Ramos (cell line): ENCODE data around the gene RFXAP.

Experiments used
- in situ Hi-C: fragments of 300-500 bp; cut with MboI; formaldehyde crosslinking; loops from one replicate; pipeline ENCODE4 v1.14.3; 2022; ENCODE audit warnings: low sequenced_read_pairs; ENCODE audit not compliant: unreplicated experiment

Gene RFXAP

DNA sequence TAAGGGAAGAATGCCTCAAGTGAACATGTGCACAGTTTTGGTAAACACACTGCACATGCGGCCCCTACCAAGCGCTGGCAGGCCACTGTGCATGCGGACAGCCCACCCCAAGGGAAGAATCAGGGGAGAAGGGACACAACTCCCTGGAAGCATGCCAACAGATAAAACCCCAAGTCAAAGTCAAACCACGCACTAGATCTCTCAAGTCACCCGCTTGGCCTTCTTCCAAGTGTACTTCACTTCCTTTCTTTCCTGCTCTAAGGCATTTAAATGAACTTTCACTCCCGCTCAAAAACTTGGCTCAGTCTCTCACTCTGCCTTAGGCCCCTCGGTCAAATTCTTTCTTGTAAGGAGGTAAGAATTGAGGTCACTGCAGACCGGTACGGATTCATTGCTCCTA lies 4.6 kb upstream of the RFXAP start:
- in situ Hi-C loops = no loop called here

DNA sequence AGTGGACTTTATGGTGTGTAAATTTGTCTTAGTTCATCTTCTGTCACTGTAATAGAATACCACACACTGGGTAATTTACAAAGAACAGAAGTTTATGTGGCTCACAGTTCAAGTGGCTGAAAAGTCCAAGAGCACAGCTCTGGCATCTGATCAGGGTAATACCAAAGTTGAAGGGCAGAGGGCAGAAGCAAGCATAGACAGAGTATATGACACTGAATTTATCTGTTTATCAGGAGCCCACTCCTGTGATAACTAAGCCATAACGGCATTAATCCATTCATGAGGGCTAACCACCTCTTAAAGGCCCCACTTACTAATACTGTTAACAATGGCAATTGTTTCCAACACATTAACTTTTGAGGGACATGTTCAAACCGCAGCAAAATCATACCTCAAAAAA lies 4.0 kb upstream of the RFXAP start:
- in situ Hi-C loops = no loop called here

DNA sequence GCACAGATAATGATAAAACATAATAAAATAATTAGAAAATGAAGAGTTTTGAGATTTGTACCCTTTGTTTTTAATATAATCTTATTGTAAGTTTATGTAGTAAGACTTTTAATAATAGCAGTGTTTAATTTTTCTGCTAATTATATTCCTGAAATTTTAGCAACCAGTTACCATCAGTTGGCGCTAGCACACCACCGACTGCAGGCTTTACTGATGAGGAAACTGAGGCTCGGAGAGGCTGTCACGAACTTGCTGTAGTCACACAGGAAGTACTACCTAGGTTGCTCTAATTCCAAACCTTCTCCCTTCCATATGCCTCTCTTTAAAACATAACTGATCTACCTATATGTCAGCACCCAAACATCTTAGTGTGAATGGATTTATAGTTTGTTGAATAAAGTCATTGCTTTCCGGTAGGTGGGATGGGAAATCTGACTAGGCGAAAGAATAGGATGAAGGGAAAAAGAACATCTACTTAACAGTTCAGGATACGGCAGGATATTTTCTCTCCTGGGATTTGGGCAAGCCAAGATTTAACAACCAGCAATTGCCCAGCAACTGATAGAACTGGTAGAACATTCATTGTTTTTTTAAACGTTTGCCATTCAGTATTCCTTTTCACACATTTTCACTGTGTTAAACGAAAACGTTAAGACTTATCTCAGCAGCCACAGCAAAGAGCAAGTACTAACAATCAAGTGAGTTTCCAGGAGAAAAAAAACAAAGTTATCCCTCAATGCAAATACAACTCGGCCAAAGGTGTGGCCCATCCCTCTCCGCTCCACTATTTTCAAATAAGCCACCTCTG lies 822 bp upstream of the RFXAP start:
- in situ Hi-C loops = no loop called here

GRCh38 chr13:36819739-36820090 lies 693 bp downstream of the RFXAP start:
- in situ Hi-C loops = no loop called here

DNA sequence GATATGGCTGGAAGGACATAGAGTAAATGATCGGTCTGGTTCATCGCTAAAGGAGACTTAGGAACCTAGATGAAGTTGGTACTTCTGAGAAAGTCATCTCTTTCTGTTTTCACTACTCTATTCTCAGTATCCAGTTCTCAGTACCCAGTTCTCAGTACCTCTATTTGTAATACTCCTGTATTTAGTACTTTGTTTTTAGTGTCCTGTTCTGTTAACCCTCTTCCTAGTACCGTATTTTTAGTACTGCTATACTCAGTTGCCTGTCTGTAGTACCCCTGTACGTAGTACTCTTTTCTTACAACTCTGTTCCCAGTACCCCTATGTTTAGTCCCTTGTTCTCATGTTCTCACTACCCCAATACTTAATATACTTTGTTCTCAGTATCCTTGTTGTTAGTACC lies 1.2 kb downstream of the RFXAP start:
- in situ Hi-C loops = no loop called here

DNA sequence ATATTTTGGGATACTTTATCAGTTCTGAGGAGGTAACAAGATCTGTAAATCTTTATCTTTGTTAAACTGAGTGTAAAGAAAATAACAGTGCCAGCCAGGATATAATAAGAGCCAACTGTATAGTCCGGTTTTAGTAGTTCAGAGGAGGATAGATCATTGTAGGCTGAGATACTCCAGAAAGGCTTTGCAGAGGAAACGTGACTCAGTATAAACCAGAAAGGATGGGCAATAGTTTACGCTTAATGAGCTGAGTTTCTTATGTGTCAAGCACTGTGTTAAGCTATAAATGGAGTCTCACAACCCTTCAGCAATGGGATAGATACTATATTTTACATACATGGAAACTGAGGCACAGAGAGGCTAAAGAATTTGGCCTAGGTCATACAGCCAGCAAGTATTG lies 3.8 kb downstream of the RFXAP start:
- in situ Hi-C loops = no loop called here

DNA sequence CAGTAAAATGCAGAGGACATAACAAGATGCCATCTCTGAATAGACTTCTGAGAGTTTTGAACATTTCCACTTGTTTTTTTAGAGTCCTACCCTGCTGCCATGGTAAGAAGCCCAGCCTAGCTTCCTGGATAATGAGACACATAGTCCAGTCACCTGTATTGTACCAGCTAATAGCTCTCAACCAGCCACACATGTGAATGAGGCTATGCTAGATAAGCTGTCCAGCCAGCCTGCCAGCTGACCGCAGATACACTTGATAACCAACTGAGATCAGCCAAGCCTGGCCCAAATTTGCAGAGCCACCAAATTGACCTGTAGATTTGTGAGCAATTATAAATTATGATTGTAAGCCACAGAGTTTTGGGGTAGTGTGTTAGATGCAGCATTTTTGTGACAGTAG lies 10.7 kb downstream of the RFXAP start:
- in situ Hi-C loops = no loop called here

DNA sequence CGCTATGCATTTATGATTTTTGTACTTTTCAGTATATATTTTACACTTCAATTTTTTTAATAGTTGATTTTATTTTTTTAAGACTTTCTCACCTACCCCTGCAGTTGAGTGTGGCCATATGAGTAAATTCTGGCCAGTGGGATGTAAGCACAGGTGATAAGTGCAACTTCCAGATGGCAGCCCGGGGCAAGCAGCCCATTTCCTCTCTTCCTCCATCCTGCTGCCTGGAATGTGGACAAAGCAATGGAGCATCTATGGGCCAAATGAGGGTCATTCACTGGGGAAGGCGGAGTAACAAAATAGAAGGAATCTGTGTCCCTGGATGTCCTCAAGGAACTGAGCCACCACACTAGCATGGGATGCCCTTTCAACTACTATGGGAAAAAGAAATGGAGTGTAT lies 12.3 kb downstream of the RFXAP start:
- in situ Hi-C loops = no loop called here

DNA sequence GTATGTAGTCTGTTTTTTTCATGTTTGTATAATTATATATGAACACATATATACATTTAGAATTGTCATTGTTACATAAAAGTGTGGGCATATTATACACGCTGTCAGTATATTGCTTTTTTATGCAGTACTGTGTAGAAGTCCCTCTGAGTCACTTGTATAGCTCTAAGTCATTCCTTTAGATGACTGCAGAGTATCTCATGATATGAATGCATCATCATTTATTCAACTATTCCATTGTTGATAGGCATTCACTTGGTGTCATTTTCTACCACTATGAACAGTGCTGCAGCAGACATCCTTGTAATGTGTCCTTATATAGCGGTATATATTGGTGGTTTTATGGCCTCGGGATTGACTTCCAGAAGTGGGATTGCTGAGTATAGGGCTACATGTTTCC lies 15.3 kb downstream of the RFXAP start:
- in situ Hi-C loops = no loop called here

DNA sequence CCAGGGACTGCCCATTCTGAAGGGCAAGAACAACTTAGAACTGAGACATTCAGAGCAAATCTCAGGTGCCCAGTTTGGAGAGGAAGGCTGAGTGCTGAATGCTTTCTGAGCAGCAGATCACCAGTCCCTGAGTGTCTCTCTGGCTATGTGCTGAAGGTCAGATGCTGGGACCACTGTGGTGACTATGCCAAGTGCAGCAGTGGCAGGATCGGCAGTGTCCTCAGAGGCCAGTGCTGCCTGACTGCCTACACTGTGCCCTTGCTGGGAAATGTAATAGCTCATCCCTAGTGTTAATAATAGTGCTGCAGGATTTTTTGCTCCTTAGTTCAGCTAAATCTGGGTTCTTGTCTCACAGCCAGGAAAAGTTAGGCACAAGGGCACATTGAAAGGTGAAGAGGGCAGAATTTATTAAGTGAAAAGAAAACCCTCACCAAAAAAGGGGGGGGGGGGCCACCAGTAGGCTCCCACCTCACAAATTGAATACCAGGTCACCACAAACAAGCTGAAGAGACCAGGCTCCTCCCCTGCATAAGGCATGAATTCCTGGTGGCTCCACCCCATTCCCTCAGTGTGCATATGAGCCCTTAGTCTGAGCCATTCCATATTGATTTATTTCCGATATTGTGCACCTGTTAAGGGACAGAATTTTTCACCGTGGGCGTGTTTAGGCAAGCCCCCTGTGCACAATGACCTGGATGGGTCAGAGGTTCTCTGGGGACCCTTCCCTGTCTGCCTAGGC lies 18.5 kb downstream of the RFXAP start:
- in situ Hi-C loops = no loop called here

DNA sequence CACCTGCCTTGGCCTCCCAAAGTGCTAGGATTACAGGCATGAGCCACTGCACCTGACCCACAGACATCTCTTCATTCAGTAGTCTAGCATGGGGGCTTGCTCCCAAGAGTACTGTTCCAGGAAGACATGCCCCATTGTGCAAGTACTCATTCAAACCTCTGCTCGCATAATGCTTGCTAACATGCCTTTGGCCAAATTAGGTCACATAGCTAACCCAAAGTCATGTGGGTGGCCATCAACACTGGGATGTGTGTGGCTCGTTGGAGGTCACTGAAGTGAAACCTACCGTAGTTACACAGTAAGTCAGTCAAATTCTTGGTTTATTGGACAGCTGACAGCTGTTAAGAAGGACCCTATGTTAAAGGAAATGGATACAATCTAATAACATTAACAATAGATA lies 20.3 kb downstream of the RFXAP start:
- in situ Hi-C loops = no loop called here

DNA sequence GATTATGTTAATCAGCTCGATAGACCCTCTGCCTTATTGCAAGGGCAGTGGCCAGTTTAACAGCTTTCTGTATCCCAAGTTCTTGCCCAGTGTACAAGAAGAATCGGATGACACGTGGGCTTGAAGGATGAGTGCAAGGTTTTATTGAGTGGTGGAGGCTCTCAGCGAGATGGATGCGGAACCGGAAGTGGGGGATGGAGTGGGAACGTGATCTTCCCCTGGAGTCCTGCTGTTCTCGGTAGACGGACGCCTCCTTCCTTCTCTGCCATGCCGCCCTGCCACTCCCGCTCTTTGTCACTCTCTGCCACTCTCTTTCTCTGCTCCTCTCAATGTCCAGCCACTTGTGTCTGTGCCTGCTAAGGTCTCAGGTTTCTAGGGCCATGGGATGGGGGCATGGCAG lies 21.0 kb downstream of the RFXAP start:
- in situ Hi-C loops = no loop called here

DNA sequence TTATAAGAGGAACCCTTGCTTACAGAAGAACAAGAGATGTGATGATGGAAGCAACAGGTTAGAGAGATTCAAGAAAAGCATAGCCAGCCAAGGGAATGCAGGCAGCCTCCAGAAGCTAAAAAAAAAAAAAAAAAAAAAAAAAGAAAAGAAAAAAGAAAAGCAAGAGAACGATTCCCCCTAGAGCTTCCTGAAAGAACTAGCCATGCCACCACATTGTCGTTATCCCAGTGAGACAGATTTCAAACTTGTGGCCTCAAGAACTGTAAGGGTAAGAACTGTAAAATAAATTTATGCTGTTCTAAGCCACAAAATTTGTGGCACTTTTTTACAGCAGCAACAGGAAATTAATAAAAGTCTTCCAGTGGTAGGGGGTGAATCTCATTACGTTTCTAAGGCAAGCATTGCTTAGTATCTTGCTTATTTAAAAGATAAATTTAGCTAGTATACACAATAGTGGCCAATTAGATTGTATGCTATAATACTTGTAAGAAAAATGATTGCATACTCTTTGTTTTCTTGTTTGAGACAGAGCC lies 21.8 kb downstream of the RFXAP start:
- in situ Hi-C loops = no loop called here

DNA sequence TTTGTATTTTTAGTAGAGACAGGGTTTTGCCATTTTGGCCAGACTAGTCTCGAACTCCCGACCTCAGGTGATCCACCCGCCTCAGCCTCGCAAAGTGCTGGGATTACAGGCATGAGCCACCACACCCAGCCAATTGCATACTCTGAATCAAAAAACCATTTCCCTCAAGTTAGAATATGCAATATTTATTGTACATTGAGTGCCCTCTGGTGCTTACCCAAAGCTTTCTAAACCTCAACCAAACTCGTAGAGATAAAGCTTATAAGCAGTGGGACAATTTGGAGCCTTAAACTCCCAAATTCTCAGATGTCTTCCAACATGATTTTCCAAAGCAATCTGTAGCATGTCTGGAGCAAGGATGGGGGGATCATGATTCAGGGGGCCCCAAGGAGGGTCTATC lies 22.4 kb downstream of the RFXAP start:
- in situ Hi-C loops = no loop called here

DNA sequence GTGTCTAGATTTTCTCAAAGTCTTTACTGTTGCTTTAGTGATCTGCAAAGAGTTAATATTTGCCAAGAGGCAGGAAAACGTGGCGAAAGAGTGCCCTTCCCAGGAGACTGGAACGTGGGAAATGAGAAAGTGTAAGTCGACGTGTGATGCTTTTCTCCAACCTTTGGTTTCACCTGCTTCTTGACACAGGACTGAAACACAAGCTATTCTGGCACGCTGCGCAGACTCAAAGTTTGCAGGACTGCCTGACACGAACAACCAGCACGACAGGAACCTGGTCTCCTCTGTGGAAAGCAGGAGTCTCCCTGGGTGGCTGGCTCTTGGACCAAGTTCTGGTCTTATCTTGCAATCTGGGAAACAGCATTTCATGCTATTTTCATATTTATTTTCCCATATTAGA lies 28.6 kb downstream of the RFXAP start:
- in situ Hi-C loops = no loop called here

- in situ Hi-C loops = no loop called here
Observed at GRCh38 chr13:36848199-36848982, 29.4 kb downstream of the RFXAP start.

- in situ Hi-C loops = no loop called here
Observed at GRCh38 chr13:36850790-36851438, 31.9 kb downstream of the RFXAP start.

DNA sequence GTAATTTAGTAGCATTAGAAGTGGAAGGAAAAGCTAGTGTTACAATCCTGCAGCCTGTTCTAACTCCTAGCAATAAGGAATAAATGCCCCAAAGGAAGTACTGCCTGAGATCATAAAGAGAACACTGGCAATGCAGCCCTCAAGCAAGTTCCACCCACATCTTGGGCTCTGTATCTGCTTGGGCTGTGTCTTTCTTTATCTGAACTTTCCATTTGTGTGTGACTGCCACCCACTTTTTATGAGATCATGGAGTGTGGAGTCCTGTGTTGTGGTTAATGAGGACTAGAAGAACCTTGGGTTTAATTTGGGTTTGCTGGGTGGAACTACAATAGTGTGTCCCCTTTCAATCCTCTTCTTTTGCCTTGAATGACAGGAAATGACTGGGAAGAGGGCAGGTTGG lies 38.2 kb downstream of the RFXAP start:
- in situ Hi-C loops = no loop called here

GRCh38 chr13:36858290-36858689 lies 39.3 kb downstream of the RFXAP start:
- in situ Hi-C loops = no loop called here

DNA sequence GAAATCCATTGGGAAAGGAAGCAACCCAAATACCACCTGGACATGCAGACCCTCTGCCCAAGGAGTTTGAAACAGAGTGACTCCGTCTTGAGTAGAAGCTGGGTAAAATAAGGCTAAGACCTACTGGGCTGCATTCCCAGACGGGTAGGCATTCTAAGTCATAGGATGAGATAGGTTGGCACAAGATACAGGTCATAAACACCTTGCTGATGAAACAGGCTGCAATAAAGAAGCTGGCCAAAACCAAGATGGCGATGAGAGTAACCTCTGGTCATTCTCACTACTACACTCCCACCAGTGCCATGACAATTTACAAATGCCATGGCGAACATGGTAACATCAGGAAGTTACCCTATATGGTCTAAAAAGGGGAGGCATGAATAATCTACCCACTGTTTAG lies 40.2 kb downstream of the RFXAP start:
- in situ Hi-C loops = no loop called here
